Measurements from ENCODE around the gene CGB8. TPM values are rescaled to one million over a fixed set of nuclear protein-coding genes. Genes with fewer than 3 reads are reported as not detected.
"Not testable (repeated sequence)": the region's sequence is repeated elsewhere in the genome, so short reads cannot be mapped to it uniquely, and the experiment has no call there.

Gene CGB8
- total RNA-seq, 1 donor from 2014 or later = not detected

DNA sequence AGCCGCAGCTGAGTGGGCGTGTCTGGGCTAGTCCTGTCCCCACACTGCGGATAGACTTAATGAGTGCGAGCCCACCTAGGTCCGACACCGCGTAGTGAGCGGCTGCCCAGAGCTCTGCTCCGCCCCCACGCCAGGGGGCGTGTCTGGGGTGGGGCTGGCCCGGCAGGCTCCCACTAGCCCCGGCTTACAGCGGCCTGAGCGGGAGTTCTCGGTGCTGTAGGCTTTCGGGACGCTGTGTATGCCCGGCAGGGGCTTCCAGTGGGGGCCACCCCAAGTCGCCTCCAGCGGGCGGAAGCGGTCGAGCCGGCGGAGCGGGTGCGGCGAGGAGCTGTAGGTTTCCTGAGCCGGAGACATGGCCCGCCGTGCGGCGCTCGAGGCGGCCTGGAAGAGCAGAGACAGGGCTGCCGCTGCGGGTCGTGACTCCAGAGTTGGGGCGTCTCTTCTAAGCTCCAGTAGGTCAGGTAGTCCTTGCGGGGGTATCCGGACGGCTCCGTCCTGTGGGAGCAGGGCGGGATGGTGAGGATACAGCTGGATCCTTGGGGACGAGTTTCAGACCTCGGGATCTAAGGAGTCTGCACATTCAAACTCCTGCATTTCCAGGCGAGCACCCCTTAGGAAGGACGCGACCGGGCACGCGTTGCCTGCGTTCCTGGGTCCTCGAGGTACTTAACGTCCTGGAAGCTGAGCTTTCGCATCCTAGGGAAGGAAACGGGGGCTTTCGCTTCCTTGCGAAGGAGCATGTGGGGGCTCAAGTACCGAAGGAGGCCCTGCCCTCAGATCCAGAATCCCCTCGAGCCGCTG, 7.4 kb upstream of the CGB8 start:
- Mint-ChIP-seq H3K4me3 (ENCODE audit: low read depth) (peak overlapping the region; percentile 68), H3K36me3 (ENCODE audit: insufficient read depth) (no peaks in the 10 kb centered on the region), H3K27ac (no peak overlapping the region), H3K4me1 (ENCODE audit: low read depth) (peaks cover 4% of the 10 kb centered on the region), H3K27me3 (peaks cover 67% of the 10 kb centered on the region), H3K9me3 (ENCODE audit: low read depth) (no peaks in the 10 kb centered on the region)
- TF ChIP-seq CTCF (IDR thresholded peaks at IDR 0.05; ENCODE audit: unreplicated experiment) = peak; percentile 39
- peak; percentile 51 for DNase-seq (ENCODE audit: low spot score, unreplicated experiment)

GRCh38 chr19:49050376-49051033, 1.6 kb upstream of the CGB8 start:
- H3K27me3 Mint-ChIP-seq = peaks cover 23% of the 10 kb centered on the region
- not testable (repeated sequence) for H3K9me3 Mint-ChIP-seq (ENCODE audit: low read depth); DNase-seq (ENCODE audit: low spot score, unreplicated experiment); H3K27ac Mint-ChIP-seq; H3K4me3 Mint-ChIP-seq (ENCODE audit: low read depth); H3K4me1 Mint-ChIP-seq (ENCODE audit: low read depth); H3K36me3 Mint-ChIP-seq (ENCODE audit: insufficient read depth)

DNA sequence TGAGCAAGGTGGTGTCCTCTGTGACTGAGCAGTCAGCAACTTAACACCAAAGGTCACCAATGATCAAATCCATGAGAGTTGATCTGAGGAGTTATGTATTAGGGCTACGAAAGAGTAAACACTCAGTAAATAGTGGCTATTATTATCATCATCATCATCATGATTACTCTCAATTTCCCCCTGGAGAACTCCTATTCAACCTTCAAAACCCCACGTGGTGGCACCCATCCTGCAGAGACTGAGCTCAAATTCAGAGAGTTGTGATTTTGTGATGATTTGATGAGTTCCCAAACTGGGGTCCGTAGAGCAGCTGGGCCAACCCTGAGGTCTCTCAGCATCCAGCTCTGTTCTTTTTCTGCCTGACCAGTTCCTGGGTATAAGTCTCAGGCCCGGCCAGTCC, 923 bp upstream of the CGB8 start:
- H3K36me3 Mint-ChIP-seq (ENCODE audit: insufficient read depth); DNase-seq (ENCODE audit: low spot score, unreplicated experiment); H3K9me3 Mint-ChIP-seq (ENCODE audit: low read depth); H3K27ac Mint-ChIP-seq; H3K4me3 Mint-ChIP-seq (ENCODE audit: low read depth); H3K4me1 Mint-ChIP-seq (ENCODE audit: low read depth): not testable (repeated sequence)
- H3K27me3 Mint-ChIP-seq = peaks cover 17% of the 10 kb centered on the region

GRCh38 chr19:49043548-49043947, 5.4 kb downstream of the CGB8 start, which contains the start of gene CGB5:
Gene CGB5 (plus strand): TSS chr19:49043848. CDS start chr19:49044210, 362 bp downstream.
- peaks cover 12% of the 10 kb centered on the region for H3K27me3 Mint-ChIP-seq
- not testable (repeated sequence) for H3K9me3 Mint-ChIP-seq (ENCODE audit: low read depth); H3K4me3 Mint-ChIP-seq (ENCODE audit: low read depth); DNase-seq (ENCODE audit: low spot score, unreplicated experiment); H3K36me3 Mint-ChIP-seq (ENCODE audit: insufficient read depth); H3K4me1 Mint-ChIP-seq (ENCODE audit: low read depth); H3K27ac Mint-ChIP-seq

DNA sequence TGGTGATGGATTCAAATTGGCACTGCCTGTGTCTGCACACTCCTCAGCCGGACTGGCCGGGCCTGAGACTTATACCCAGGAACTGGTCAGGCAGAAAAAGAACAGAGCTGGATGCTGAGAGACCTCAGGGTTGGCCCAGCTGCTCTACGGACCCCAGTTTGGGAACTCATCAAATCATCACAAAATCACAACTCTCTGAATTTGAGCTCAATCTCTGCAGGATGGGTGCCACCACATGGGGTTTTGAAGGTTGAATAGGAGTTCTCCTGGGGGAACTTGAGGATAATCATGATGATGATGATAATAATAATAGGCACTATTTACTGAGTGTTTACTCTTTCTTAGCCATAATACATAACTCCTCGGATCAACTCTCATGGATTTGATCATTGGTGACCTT, 6.2 kb downstream of the CGB8 start:
- H3K27me3 Mint-ChIP-seq = peaks cover 16% of the 10 kb centered on the region
- not testable (repeated sequence) for H3K4me1 Mint-ChIP-seq (ENCODE audit: low read depth); H3K36me3 Mint-ChIP-seq (ENCODE audit: insufficient read depth); H3K4me3 Mint-ChIP-seq (ENCODE audit: low read depth); DNase-seq (ENCODE audit: low spot score, unreplicated experiment); H3K27ac Mint-ChIP-seq; H3K9me3 Mint-ChIP-seq (ENCODE audit: low read depth)

- peak overlapping the region; percentile 39 for H3K27ac Mint-ChIP-seq
- H3K4me1 Mint-ChIP-seq (ENCODE audit: low read depth) = no peaks in the 10 kb centered on the region
- DNase-seq (ENCODE audit: low spot score, unreplicated experiment) = no peak
- H3K9me3 Mint-ChIP-seq (ENCODE audit: low read depth) = no peaks in the 10 kb centered on the region
- no peak for TF ChIP-seq CTCF (IDR thresholded peaks at IDR 0.05; ENCODE audit: unreplicated experiment)
- H3K27me3 Mint-ChIP-seq = peaks cover 16% of the 10 kb centered on the region
- no peak overlapping the region for H3K4me3 Mint-ChIP-seq (ENCODE audit: low read depth)
- H3K36me3 Mint-ChIP-seq (ENCODE audit: insufficient read depth) = no peaks in the 10 kb centered on the region
Measured at GRCh38 chr19:49042177-49042576, 6.7 kb downstream of the CGB8 start.

DNA sequence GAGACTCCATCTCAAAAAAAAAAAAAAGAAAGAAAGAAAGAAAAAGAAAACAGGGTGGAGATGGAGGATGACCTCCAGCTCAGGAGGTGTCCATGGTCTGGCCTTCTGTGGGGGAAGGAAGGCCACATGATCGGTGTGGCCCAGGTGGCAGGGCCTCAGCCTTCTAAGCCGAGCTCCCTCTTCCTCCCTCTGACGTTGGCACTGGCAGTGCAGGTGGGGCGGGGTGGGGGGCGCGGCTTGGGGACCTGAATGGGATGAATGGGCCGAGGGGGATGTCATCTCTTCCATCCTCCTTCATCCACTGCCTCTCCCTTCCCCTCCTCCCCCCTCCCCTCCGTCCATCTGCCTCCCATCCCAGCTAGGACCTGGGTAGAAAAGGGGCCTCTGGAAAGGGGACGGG, 9.2 kb downstream of the CGB8 start:
- not testable (repeated sequence) for H3K36me3 Mint-ChIP-seq (ENCODE audit: insufficient read depth); DNase-seq (ENCODE audit: low spot score, unreplicated experiment); H3K27ac Mint-ChIP-seq; H3K9me3 Mint-ChIP-seq (ENCODE audit: low read depth); H3K4me3 Mint-ChIP-seq (ENCODE audit: low read depth); H3K4me1 Mint-ChIP-seq (ENCODE audit: low read depth)
- peaks cover 19% of the 10 kb centered on the region for H3K27me3 Mint-ChIP-seq

DNA sequence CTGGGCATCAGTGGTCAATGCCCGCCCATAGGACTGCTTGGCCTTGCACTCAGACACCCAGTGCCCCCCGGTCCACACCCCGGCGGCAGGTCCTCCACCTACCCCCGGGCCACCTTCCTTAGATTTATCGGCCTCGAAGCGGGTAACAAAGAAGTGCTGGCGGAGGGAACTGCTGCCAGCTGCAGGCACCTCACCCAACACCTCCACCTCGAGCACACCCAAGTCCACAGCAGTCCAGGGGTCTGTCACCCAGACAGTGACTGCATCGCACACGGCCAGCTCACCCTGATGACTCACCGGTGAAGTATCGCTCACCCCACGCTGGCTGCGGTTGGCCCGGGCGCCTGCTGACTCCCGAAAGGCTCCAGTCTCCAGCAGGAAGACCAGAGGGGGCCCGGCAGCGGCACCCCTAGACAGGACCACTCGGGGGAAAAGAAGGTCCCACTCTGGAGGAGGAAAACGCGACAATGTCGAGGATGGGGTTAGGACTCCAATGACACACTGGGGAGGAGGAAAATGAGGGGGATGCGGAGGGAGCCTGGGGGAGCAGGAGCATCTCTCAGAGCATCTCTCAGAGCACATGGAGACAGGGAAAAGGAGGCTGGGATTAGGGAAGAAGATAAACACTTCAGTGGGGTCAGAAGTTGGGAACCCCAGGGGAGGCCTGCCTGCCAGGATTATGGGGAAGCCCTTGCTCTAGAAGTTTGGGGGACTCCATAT, 10.2 kb downstream of the CGB8 start:
- H3K36me3 Mint-ChIP-seq (ENCODE audit: insufficient read depth); H3K4me3 Mint-ChIP-seq (ENCODE audit: low read depth); H3K4me1 Mint-ChIP-seq (ENCODE audit: low read depth); DNase-seq (ENCODE audit: low spot score, unreplicated experiment); H3K9me3 Mint-ChIP-seq (ENCODE audit: low read depth); H3K27ac Mint-ChIP-seq: not testable (repeated sequence)
- peaks cover 19% of the 10 kb centered on the region for H3K27me3 Mint-ChIP-seq

GRCh38 chr19:49038111-49038510, 10.8 kb downstream of the CGB8 start:
- not testable (repeated sequence) for H3K27ac Mint-ChIP-seq

More at GRCh38 chr19:49038111-49038510, 10.8 kb downstream of the CGB8 start:
- H3K9me3 Mint-ChIP-seq (ENCODE audit: low read depth); H3K4me3 Mint-ChIP-seq (ENCODE audit: low read depth); H3K36me3 Mint-ChIP-seq (ENCODE audit: insufficient read depth); H3K4me1 Mint-ChIP-seq (ENCODE audit: low read depth); DNase-seq (ENCODE audit: low spot score, unreplicated experiment): not testable (repeated sequence)
- peaks cover 18% of the 10 kb centered on the region for H3K27me3 Mint-ChIP-seq

Data from progenitor cell of endocrine pancreas (in vitro differentiated cells).